Measurements from ENCODE around the gene DMRTC2.

- TF ChIP-seq CTCF (IDR thresholded peaks at IDR 0.05; ENCODE audit: low read depth, low read length, poor library complexity, severe bottlenecking) (no peak), EZH2phosphoT487 (IDR thresholded peaks at IDR 0.05; ENCODE audit: borderline replicate concordance, low read length) (no peak)
Observed at GRCh38 chr19:41876847-41877832, 32.3 kb downstream of the DMRTC2 start, which contains the start of gene CD79A.

Measured in DOHH2 (cell line).